Measurements from ENCODE around the gene SERTAD4.
"Not testable (repeated sequence)": the region's sequence is repeated elsewhere in the genome, so short reads cannot be mapped to it uniquely, and the experiment has no call there.

Gene SERTAD4

DNA sequence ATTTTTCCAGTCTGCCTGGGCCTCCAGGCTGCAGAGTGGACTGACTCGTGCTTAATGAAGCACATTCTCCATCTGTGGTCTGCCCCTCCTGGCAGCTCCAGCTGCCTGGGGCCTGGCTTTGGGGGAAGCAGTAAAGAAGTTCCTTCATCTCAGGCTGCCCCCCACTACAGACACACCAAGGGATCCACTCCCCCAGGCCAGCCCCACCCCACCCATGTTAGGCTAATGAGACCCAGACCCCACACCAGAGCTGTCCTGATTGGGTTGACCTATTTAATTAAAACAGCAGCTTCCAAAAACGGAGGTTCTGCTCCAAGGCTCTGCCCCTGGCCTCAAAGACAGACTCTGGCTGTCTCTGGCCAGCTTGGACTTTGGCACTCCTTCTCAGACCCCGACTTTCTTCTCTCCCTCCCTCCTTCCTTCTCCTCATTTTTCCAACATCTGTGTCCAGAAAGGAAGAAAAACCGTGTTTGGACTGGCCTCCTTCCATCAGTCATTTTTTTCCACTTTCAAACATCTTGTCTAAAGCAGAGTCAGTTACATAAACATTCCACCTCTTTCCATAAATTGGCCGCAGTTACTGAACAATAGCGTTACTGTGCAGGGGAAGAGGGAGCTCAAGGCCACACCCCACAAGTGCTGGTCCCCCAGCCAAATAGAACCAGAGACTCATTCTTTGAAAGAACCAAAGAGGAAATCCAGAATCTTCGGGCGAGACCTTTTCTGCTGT is 29.7 kb downstream of the SERTAD4 start:
- no peak for DNase-seq

DNA sequence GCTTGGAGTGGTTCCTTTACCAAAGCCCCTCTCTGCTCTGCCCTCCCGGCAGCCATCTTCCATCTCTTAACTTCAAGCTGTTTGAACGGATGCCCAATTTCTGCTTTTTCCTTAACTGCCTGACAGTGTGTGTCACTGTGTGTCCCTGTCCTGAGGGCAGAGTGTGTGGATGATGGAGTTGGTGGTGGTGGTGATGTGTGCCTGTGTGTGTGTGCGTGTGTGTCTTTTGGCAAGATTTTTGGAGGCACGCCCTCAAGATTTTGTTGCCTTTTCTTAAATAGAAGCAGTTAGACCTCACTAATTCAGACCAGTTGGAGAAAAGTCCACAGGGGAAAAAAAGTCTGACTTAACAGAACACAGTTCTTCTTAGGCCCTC is 30.3 kb downstream of the SERTAD4 start:
- DNase-seq, result no peak

DNA sequence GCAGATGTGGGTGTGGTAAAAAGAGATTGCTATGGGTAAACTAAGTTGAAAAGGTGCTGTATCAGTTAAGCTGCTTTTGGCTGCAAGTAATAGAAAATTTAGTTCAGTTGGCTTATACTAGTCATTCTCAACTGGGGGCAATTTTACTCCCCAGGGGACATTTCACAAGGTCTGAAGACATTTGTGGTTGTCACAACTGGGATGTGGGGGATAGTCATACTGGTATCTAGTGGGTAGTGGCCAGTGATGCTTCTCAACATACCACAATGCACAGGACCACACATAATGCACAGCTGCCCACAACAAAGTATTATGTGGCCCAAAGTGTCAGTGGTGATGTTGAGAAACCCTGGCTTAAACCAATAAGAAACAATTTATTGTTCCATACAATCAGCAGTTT is 31.4 kb downstream of the SERTAD4 start:
- no peak for DNase-seq

DNA sequence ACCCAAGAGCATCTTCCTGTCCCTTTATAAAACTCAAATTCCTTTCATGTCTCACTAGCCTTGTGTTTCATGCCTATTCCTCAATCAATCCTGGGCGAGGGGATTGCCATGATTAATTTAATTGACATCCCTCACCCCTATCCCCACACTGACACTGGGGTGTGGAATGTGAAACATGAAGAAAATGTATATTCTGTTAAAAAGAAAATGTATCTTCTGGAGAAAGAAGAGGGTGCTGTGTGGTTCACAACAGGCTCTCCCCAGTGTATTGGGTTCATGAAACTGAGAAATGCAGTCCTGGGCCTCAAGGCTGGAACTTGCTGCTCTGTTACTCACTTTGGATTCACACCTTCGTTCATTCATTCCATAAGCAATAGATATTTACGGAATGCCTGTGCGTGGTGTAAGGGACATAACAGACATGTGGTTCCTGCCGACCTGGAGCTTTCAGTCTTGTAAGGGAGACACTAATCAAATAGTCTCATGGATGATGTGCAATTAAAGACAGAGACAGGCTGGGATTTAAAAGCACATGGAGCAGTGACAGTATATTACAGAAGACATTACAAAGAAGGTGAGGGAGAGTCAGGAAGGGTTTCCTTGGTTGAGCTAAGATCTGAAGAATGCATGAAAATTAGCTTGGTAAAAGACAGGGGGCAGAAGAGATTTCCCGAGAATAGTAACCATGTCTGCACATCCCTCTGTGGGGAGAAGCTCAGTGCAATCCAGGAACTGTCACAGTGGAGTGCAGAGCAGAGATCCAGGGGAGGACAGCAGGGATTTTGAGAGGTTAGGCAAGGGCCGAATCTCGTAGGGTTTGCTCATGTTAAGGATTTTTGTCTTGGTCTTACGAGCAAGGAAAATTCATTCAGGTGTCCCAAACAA is 32.1 kb downstream of the SERTAD4 start:
- DNase-seq, result no peak

DNA sequence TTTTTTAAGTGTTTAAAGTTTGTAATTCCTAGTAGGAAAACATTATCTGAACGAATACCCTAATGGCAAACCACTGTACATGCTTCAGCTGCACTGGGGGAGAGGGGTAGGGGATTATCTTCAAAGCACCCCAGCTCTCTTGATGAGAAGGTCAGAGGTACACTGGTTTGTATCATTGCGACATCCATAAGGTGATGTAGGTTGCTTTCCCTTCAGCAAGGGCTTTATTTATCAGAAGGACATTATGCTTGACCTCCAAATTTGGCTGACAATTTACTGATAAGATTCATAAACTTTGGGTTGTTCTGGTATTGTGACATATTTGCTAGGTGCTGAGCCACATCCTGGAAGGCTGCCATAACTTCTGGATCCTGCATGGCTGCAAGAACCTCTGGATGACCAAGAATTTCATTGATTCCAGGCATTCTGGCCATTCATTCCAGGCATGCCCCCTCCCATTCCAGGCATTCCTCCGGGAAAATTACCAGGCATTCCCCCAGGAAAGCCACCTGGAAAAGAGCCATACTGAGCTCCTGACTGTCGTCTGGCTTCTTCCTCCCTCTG is 32.9 kb downstream of the SERTAD4 start:
- not testable (repeated sequence) for DNase-seq

GRCh38 chr1:210269981-210270380 is 37.4 kb downstream of the SERTAD4 start:
- DNase-seq, result no peak

- no peak for DNase-seq
These were observed 40.1 kb downstream of the SERTAD4 start for GRCh38 chr1:210272666-210273065.

DNA sequence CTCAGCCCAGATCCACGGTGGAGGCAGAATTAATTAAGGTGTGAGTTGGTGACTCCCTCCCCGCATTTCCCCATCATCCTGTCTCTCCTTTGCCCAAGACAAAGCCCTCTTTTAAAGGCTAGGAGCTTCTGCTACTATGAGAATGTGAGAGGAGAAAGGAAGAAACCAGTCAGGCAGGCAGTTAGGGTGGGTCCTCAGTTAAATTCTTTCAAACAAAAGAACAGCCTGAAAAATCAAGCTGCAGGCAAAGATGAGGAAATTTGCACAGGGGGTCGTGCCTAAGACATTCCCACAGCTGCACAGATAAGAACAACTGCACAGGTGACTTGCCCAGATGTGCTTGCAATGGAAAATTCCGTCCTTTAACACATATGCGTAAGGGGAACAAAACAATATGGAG is 47.6 kb downstream of the SERTAD4 start:
- no peak for DNase-seq

- DNase-seq, result no peak
These were observed 55.5 kb downstream of the SERTAD4 start for GRCh38 chr1:210288116-210288515.

GRCh38 chr1:210289248-210289647 is 56.7 kb downstream of the SERTAD4 start:
- DNase-seq, result no peak

DNA sequence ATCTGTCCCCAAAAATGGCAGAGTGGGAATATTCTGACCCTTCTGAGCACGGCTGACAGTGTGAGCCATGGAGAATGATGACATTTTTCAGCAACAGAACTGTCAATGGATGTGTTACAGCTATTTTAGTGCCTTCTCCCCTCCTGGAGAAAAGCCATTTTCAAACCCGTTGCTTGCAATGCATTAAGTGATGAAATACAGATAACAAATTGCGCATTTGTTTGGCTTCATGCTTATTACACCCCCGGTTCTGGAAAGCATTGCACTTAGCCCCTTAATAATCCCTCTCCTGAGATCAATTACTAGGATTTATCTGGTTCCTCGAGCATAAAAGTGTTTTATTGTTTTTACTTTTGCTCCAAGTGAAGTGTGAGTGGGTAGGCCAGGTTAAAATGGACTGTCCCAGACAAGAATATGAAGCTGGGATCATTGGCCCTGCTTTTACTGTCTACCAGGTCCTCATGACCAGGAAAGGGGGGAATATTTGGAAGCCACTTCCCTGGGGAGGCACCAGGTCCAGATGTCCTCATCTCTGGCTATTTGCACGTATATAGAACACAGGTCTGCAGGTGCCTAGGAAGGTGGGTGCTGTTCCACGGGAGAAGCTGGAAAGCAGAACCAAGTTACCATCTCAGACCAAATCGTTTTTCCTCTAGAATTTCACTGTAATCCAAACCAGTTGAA is 58.6 kb downstream of the SERTAD4 start:
- DNase-seq, result no peak

DNA sequence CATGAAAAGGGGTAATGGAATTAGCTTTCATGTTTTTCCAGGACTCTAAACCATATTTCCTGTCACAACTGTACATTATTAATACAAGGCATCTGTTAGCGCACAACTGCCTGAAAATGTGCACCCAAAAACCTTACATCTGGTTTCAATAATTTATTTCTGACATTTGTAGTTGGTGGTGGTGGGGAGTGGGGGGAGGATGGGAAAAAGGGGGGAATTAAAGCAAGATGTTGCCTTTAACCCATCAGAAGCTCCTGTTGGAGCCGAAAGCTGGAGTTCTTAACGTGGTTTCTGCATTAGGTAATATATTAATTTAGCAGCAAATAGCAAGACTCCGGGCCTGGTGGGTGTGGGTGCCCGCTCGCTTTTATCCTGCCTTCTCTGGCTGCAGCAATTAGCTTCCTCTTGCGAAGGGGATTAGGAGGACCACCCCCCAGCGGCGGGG is 59.2 kb downstream of the SERTAD4 start:
- DNase-seq, result no peak

DNA sequence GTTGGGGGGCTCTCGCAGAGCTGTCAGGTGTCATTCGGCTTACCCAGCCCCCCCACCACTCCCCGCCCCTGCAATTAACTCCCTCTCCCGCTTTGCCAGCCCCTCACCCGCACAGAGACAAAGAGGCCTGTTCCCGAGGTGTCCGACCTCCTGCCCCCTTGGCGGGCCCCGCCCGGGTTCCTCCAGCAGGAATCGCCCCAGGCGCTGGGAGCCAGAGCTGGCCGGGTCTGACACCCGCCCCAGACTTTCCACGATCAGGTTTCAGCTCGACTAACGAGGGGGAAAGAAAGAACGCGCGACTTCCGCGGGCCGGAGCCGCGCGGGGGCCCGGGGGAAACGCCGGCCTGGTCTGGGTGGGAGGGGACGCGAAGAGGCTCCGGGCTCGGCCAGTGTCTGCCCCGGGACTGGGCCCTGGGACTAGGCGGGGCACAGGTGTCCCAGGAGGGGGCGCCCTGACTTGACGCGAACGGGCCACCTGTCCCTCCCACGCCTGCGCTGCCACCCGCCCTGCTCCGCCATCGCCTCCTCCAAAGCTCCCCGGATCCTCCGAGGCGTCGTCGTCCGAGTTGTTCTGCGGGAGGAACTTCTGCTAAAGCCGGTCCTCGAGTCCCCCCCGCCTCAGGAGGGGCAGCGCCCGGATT is 59.8 kb downstream of the SERTAD4 start:
- peak; percentile 29 for DNase-seq

DNA sequence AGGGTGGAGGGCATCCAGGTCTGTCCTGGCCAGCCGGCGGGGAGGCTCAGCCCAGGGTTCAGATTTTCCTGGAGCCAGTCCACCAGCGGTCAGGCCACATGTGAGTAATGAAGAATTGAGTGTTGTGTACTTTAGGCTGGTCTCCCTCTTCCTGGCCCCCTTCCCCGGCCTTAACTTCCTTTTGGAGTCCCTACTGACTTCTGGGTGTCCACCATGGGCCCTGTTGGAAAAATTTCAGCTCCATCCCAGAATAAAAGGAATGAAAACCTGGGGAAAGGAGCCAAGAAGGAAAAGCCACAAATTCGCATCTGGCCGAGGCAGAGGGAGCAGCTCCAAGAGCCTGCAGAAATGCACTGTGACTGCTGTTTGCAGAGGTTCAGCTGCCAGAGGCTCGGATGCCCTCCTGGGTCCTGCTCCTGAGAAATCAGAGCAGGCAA is 60.6 kb downstream of the SERTAD4 start:
- no peak for DNase-seq

DNA sequence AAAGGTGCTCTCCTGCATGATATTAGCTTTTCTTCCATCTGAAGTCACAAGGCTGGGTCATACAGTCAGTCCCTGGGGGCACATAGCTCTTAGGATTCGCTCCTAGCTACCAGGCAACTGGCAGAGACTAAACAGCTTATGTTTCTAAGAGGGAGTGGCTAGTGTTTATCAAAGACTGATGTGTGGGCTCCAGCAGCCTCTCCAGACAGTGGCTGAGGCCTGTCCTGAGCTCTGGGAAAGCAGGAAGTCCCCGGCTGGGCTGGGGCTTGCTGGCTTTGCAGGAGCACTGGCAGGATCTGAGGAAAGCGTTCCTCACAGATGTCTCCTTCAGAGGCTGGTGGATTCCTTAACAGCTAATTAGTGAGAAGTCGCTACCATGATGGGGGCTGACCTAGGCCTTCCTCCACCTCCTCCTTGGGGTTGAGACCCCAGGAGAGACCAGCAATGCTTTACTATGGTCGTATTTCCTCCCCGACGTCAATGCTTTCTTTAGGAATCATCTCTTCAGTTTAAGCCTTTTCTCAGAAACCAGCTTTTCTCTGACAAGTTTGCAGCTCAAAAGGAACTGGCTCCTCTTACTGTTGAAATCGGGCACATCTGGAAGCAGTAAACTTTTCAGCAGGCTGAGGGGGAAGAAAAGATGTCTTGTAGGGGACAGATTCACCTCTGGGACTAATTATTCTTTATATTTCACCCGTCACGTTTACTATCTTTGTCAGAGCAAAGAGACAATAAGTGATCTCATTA is 62.6 kb downstream of the SERTAD4 start:
- DNase-seq, result no peak

Data from hematopoietic multipotent progenitor cell treated with erythropoietin and hydrocortisone succinate and interleukin-3 and kit ligand, for 4 days (in vitro differentiated cells).